Measurements from ENCODE around the gene KRTAP5-3. TPM values are rescaled to one million over a fixed set of nuclear protein-coding genes. Genes with fewer than 3 reads are reported as not detected.
A peak's percentile ranks its signal among the peaks of the same experiment; 100 is the strongest.

The KRTAP5-3 gene
- total and polyA plus RNA-seq, 2 donors (not counting 1 experiment from before 2014, with no cell fraction given), result not detected

- POLR2A ChIA-PET, result no interaction called here
- TF ChIP-seq EZH2 (IDR thresholded peaks at IDR 0.05; ENCODE audit: borderline replicate concordance, insufficient read depth, low read depth, low read length, poor library complexity, severe bottlenecking) (no peak), CTCF (IDR thresholded peaks at IDR 0.05) (no peak)
- DNase-seq (no peak), ATAC-seq (ENCODE audit: low read depth) (no peak)
- CTCF ChIA-PET, result no interaction called here
- Mint-ChIP-seq H3K9me3 (ENCODE audit: insufficient read depth) (no peaks in the 10 kb centered on the region), H3K4me1 (peaks cover 5% of the 10 kb centered on the region), H3K27ac (peak within 1 kb of the TSS; percentile 1), H3K4me3 (no peak within 1 kb of the TSS), H3K27me3 (peaks cover 24% of the 10 kb centered on the region)
- no peak within 1 kb of the TSS for H3K27ac ChIP-seq (ENCODE audit: low read length in 2 of 2)
- no peak within 1 kb of the TSS for H3K9ac ChIP-seq (ENCODE audit: low read length)
- intact Hi-C loops (cut with micrococcal nuclease), result no loop called here
- no peaks in the 10 kb centered on the region for H3K36me3 ChIP-seq (replicated peaks in 1 of 2; ENCODE audit: control extremely low read depth in 1 of 2, control insufficient read depth in 1 of 2, extremely low read depth in 1 of 2, insufficient read depth in 2 of 2, low read length in 1 of 2)
- no CpG with 5 or more reads among the region's 1 CpG for WGBS (ENCODE audit: insufficient coverage)
- H2AFZ ChIP-seq (ENCODE audit: insufficient read depth, low read depth, low read length, poor library complexity, severe bottlenecking), result no peak within 1 kb of the TSS
- no peaks in the 10 kb centered on the region for H3K9me3 ChIP-seq (ENCODE audit: control extremely low read depth in 1 of 3, control insufficient read depth in 2 of 3, insufficient read depth in 1 of 3, low read length in 2 of 3)
- no peaks in the 10 kb centered on the region for H3K79me2 ChIP-seq (ENCODE audit: control insufficient read depth, insufficient read depth, low read length)
- H3K4me3 ChIP-seq (ENCODE audit: control extremely low read depth in 1 of 5, extremely low read depth in 1 of 5, insufficient read depth in 1 of 5, low read depth in 2 of 5, low read length in 4 of 5), result no peak within 1 kb of the TSS
- H3K27me3 ChIP-seq (replicated peaks in 1 of 4; ENCODE audit: control extremely low read depth in 1 of 4, control insufficient read depth in 3 of 4, insufficient read depth in 4 of 4, low read length in 3 of 4), result peaks cover 0 to 2% (median 0%) of the 10 kb centered on the region in 4 experiments
- no peaks in the 10 kb centered on the region for H3K4me1 ChIP-seq (ENCODE audit: control insufficient read depth in 2 of 2, insufficient read depth in 2 of 2, low read length in 2 of 2)
- H3K4me2 ChIP-seq (replicated peaks; ENCODE audit: low read depth, low read length, poor library complexity, severe bottlenecking), result no peak within 1 kb of the TSS
- H4K20me1 ChIP-seq (ENCODE audit: control insufficient read depth, insufficient read depth, low read length, poor library complexity, severe bottlenecking), result no peaks in the 10 kb centered on the region
Measured at GRCh38 chr11:1622086-1622485, 13.8 kb upstream of the KRTAP5-3 start, which contains the start of gene KRTAP5-4. Gene KRTAP5-4, minus strand, starts transcription at chr11:1622138. Its CDS starts 45 bp downstream, at chr11:1622093.

- Mint-ChIP-seq H3K4me1 (peaks cover 5% of the 10 kb centered on the region), H3K4me3 (no peak overlapping the region), H3K27me3 (peaks cover 38% of the 10 kb centered on the region), H3K9me3 (ENCODE audit: insufficient read depth) (no peaks in the 10 kb centered on the region), H3K27ac (no peak overlapping the region)
- no peak for ATAC-seq (ENCODE audit: low read depth)
- Histone ChIP-seq H3K4me1 (ENCODE audit: control insufficient read depth in 2 of 2, insufficient read depth in 2 of 2, low read length in 2 of 2) (no peaks in the 10 kb centered on the region), H3K27me3 (replicated peaks in 1 of 4; ENCODE audit: control extremely low read depth in 1 of 4, control insufficient read depth in 3 of 4, insufficient read depth in 4 of 4, low read length in 3 of 4) (no peaks in the 10 kb centered on the region), H3K4me3 (ENCODE audit: control extremely low read depth in 1 of 5, extremely low read depth in 1 of 5, insufficient read depth in 1 of 5, low read depth in 2 of 5, low read length in 4 of 5) (no peak overlapping the region), H2AFZ (ENCODE audit: insufficient read depth, low read depth, low read length, poor library complexity, severe bottlenecking) (no peak overlapping the region), H4K20me1 (ENCODE audit: control insufficient read depth, insufficient read depth, low read length, poor library complexity, severe bottlenecking) (no peaks in the 10 kb centered on the region), H3K4me2 (replicated peaks; ENCODE audit: low read depth, low read length, poor library complexity, severe bottlenecking) (no peak overlapping the region), H3K36me3 (replicated peaks in 1 of 2; ENCODE audit: control extremely low read depth in 1 of 2, control insufficient read depth in 1 of 2, extremely low read depth in 1 of 2, insufficient read depth in 2 of 2, low read length in 1 of 2) (no peaks in the 10 kb centered on the region), H3K9me3 (ENCODE audit: control extremely low read depth in 1 of 3, control insufficient read depth in 2 of 3, insufficient read depth in 1 of 3, low read length in 2 of 3) (no peaks in the 10 kb centered on the region), H3K79me2 (ENCODE audit: control insufficient read depth, insufficient read depth, low read length) (no peaks in the 10 kb centered on the region), H3K9ac (ENCODE audit: low read length) (no peak overlapping the region), H3K27ac (ENCODE audit: low read length in 2 of 2) (no peak overlapping the region)
- intact Hi-C loops (cut with micrococcal nuclease), result no loop called here
- TF ChIP-seq EZH2 (IDR thresholded peaks at IDR 0.05; ENCODE audit: borderline replicate concordance, insufficient read depth, low read depth, low read length, poor library complexity, severe bottlenecking), result no peak
- TF ChIP-seq CTCF (IDR thresholded peaks at IDR 0.05), result no peak
- no peak for DNase-seq
- CTCF ChIA-PET, result no interaction called here
- 61% methylated on average over 9 of the region's 10 CpGs for WGBS (ENCODE audit: insufficient coverage)
- POLR2A ChIA-PET, result no interaction called here
Measured at GRCh38 chr11:1619449-1619848, 11.2 kb upstream of the KRTAP5-3 start.
